MV-4-11 (cell line): ENCODE measurements around the gene GH1.
"Not testable (repeated sequence)": the region's sequence is repeated elsewhere in the genome, so short reads cannot be mapped to it uniquely, and the experiment has no call there.

Experiments used
- DNase-seq: peaks from one replicate; lab custom pipeline; 2025; lab: John Stamatoyannopoulos, UW

Gene GH1

DNA sequence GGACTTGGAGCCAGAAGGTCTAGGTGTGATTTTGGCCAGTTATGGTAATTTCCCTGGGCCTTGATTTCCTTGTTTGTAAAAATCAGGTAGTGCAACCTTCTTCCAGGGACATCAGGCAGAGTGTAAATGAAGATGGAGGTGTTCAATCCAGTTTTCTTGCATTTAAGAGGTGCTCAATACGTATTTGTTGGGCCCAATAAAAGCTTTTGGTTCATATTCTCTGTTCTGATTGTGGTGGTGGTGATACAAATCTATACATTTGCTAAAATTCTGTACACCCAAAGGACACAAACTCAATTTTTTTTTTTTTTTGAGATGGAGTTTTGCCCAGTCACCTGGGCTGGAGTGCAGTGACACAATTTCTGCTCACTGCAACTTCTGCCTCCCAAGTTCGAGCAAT lies 7.5 kb upstream of the GH1 start:
- DNase-seq = no peak

DNA sequence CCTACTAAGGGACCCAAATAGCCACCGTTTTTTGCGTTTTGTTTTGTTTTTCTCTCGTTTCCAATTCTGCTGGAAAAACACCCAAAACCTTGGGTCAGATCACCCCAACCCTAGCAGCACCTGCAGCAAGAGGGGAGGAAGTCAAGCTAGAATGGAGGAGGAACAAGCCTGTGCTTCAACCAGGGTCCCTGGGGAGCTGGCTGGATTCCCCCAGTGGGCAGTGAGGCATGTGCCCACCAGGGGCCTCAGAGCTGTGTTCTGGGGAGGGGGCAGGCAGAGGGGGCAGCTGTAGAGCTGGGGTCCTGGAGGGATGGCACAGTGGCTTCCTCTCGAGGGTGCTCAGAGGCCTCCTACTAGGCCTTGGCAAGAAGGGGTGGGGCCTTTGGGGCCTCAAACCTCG lies 7.0 kb upstream of the GH1 start:
- no peak for DNase-seq

DNA sequence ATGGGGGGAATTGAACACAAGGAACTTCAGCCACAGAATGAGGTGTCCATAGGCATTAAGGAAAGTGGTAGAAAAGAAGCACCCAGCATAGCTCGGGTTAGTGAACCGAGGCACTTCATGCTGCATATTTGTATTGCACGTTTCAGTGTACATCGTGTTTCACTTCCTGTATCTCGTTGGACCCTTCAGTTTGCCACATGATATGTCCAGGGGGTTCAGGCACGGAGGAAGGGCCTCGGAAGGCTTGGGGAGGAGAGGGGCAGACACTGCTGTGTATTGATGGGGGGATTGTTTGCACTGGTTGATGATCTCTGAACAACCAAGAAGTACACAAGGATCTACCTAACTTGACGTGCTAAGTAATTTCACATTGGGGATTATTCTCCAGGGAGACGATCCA lies 3.8 kb upstream of the GH1 start:
- peak; percentile 60 for DNase-seq

DNA sequence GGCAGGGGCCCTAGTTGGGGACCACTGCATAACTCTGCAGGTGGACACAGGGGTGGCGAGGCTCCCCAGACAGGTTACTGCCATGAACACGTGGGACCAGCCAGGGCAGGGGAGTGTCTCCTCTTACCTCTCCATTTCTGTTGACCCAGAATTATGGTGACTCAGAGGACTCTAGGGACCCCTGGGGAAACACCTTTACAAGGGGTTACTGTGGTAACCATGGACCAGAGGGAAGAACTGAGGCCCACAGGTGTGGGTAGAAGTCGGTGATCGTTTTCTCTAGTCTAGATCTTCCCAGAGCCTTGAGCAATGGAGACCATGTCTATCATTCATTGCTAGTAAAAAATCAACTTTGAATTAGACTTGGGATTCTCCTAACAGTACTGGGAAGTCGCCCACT lies 2.1 kb upstream of the GH1 start:
- DNase-seq = not testable (repeated sequence)

DNA sequence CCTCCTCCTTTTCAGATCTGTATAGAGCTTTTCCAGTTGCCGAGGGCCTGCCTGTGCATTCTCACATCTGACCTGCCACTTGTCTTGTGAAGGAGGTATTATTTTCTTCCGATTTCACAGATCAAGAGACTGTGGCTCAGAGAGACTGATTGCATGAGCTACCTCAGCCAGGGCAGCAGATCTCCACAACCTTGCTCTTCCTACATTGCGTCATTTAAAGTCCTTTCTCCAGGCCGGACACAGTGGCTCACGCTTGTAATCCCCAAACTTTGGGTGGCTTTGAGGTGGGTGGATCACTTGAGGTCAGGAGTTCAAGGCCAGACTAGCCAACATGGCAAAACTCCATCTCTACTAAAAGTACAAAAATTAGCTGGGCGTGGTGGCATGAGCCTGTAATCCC lies 1.4 kb upstream of the GH1 start:
- DNase-seq = peak; percentile 16

DNA sequence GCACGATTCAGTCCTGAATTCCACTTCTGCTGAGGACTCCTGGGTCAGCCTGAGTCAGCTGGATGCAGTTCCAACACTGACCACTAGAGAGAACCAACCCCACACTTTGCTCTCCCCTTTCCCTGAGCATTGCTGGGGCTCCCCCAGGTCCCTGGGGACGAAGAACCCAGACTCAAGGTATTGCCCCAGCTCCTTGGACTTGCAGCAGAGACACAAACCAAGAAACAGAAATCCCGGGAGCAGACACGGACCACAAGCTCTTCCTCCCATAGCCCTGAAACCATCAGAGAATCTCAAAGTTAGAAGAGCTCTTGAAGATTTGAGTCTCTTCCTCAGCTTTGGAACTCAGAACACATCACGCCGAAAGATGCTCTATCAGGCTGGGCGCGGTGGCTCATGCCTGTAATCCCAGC lies 678 bp upstream of the GH1 start:
- DNase-seq = peak; percentile 68

DNA sequence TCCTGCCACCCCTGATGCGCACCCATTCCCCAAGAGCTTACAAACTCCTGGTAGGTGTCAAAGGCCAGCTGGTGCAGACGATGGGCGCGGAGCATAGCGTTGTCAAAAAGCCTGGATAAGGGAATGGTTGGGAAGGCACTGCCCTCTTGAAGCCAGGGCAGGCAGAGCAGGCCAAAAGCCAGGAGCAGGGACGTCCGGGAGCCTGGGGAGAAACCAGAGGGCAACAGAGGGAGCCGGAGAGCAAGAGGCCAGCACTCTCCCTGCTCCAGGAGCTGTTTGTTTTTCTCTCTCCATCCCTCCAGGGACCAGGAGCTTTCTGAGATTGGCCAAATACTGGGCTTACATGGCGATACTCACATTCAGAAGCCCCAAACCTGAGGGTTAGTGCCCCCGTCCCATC lies 334 bp downstream of the GH1 start:
- DNase-seq = no peak

DNA sequence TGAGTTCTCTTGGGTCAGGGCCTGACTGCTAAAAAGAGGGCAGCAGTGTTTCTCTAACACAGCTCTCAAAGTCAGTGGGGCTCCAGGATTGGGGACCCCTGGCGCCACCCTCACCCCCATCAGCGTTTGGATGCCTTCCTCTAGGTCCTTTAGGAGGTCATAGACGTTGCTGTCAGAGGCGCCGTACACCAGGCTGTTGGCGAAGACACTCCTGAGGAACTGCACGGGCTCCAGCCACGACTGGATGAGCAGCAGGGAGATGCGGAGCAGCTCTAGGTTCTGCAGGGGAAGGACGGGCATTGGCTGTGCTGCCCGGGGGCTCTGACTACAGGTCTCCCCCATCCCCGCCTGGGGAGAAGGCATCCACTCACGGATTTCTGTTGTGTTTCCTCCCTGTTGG lies 993 bp downstream of the GH1 start:
- DNase-seq = no peak

DNA sequence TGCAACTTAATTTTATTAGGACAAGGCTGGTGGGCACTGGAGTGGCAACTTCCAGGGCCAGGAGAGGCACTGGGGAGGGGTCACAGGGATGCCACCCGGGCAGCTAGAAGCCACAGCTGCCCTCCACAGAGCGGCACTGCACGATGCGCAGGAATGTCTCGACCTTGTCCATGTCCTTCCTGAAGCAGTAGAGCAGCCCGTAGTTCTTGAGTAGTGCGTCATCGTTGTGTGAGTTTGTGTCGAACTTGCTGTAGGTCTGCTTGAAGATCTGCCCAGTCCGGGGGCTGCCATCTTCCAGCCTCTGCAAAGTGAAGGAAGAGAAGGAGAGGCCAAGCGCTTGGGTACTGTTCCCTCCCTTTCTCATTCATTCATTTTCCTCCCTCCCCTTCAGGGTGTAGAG lies 1.4 kb downstream of the GH1 start:
- DNase-seq = not testable (repeated sequence)

DNA sequence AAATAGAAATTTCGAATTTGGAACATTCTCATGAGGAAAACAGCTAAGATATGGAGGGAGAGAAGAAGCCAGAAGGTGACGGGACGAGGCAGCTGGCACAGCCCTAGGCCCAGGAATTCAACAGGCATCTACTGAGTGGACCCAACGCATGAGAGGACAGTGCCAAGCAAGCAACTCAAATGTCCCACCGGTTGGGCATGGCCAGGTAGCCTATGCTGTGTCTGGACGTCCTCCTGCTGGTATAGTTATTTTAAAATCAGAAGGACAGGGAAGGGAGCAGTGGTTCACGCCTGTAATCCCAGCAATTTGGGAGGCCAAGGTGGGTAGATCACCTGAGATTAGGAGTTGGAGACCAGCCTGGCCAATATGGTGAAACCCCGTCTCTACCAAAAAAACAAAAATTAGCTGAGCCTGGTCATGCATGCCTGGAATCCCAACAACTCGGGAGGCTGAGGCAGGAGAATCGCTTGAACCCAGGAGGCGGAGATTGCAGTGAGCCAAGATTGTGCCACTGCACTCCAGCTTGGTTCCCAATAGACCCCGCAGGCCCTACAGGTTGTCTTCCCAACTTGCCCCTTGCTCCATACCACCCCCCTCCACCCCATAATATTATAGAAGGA lies 2.0 kb downstream of the GH1 start:
- no peak for DNase-seq

DNA sequence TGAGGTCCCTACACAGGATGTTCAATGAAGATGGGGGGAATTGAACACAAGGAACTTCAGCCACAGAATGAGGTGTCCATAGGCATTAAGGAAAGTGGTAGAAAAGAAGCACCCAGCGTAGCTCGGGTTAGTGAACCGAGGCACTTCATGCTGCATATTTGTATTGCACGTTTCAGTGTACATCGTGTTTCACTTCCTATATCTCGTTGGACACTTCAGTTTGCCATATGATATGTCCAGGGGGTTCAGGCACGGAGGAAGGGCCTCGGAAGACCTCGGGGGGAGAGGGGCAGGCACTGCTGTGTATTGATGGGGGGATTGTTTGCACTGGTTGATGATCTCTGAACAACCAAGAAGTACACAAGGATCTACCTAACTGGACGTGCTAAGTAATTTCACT lies 2.9 kb downstream of the GH1 start:
- peak; percentile 50 for DNase-seq

DNA sequence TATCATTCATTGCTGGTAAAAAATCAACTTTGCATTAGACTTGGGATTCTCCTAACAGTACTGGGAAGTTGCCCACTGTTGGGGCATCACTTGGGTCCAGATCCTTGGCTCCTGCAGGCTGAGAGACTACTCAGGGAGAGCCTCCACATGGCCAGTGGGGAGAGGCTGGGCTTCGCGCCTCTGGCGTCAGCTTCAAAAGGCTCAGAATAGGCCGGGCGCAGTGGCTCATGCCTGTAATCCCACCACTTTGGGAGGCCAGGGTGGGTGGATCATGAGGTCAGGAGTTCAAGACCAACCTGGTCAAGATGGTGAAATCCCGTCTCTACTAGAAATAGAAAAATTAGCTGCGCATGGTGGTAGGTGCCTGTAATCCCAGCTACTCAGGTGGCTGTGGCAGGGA lies 4.2 kb downstream of the GH1 start:
- DNase-seq = no peak

DNA sequence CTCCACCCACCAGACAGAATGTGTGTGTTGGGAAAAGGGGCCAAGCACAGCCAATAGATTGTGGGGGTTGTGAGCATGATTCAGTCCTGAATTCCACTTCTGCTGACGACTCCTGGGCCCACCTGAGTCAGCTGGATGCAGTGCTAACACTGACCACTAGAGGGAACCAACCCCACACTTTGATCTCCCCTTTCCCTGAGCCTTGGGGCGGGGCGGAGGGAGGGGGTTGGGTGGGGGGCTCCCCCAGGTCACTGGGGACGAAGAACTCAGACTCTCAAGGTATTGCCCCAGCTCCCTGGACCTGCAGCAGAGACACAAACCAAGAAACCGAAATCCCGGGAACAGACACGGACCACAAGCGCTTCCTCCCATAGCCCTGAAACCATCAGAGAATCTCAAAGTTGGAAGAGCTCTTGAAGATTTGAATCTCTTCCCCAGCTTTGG lies 7.0 kb downstream of the GH1 start:
- DNase-seq = peak; percentile 0

DNA sequence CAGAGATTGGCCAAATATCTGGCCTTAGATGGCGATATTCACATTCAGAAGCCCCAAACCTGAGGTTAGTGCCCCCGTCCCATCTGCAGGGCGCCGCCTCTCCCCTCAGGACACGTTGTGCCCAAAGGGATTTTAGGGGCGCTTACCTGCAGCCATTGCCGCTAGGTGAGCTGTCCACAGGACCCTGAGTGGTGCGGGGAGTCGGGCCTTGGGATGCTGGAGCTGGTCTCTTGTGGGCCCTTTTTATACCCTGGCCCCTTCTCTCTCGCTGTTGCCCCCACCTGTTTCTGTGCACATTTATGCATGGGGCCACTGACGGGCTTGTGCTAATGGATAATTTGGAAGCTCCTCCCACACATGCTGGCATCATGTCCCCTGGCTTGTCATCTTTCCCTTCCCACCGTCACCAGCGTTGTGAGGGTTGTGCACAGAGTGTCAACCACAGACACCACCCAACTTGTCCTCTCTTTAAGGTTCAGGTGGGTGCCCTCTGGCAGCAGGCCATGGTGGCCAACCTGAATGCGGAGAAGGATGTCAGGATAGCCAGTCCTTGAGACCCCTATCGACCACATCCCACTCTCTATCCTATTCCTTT lies 7.5 kb downstream of the GH1 start, which contains the start of gene CSHL1:
TSS of gene CSHL1 (minus strand) at position 218 of the 595 bp plus-strand sequence. CDS start at position 156, 62 bp downstream.
- no peak for DNase-seq

DNA sequence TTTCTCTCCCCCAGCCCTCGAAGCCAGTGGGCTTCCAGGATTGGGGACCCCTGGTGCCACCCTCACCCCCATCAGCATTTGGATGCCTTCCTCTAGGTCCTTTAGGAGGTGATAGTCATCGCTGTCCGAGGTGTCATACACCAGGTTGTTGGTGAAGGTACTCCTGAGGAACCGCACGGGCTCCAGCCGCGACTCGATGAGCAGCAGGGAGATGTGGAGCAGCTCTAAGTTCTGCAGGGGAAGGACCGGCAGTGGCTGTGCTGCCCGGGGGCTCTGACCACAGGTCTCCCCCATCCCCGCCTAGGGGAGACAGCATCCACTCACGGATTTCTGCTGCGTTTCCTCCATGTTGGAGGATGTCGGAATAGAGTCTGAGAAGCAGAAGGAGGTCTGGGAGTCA lies 8.5 kb downstream of the GH1 start:
- DNase-seq = no peak

DNA sequence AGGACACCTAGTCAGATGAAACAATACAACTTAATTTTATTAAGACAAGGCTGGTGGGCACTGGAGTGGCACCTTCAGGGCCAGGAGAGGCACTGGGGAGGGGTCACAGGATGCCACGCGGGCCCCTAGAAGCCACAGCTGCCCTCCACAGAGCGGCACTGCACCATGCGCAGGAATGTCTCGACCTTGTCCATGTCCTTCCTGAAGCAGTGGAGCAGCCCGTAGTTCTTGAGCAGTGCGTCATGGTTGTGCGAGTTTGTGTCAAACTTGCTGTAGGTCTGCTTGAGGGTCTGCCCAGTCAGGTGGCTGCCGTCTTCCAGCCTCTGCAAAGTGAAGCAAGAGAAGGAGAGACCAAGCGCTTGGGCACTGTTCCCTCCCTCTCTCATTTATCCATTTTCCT lies 9.1 kb downstream of the GH1 start:
- DNase-seq = not testable (repeated sequence)

DNA sequence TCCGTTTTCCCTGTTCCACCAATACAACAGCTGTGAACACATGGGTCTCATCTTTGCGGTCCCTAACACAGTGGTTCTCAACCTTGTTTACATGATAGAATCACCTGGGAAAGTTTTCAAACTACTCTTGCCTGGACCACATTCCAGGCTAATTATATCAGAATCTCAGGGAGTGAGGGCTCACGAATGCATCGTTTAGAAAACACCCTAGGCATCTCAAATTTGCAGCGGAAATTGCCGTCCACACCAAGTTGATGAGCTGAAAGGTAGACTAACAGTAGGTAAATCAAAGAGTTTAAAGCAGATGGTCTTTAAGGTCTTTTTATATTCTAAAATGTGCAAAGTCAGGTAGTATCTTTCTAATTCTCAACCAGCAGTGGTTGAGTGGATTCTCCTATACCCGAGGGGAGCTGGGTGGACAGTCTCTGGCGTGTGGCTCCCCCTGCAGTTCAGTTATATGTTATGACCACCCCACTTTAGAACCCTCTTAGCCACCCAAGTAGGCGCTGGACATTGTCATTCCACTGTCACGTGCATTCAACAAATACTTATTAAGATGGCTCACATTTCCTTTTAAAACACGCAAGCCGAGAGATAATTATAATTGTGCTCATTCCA lies 11.4 kb downstream of the GH1 start:
- DNase-seq = peak; percentile 0

DNA sequence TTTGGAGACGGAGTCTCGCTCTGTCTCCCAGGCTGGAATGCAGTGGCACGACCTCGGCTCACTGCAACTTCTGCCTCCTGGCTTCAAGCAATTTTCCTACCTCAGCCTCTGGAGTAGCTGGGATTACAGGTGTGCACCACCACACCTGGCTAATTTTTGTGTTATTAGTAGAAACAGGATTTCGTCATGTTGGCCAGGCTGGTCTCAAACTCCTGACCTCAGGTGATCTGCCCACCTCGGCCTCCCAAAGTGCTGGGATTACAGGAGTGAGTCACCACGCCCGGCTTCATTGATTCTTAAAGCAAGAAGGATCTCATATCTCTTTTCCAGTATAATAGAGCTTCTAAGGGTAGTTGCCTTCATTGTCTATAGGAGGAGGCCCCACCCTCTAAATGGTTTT lies 13.8 kb downstream of the GH1 start:
- not testable (repeated sequence) for DNase-seq

DNA sequence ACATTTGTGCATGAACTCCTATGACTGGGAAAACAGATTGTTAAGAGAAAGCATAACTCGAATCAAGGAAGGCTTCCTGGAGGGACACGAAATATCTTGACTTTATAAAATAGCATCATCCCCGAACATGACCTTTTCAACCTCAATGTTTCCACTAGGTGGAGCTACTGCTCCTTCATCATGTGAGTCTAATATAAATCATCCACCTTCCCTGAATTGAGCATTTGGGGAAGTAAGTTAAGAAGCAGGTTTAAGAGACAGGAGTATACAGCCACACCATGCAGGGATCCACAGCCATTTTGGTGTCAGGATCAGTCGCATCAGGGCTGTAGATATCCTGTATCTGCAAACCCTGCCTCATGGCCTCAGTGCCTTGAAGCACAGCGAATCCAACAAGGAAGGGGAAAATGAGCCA lies 14.8 kb downstream of the GH1 start:
- DNase-seq = peak; percentile 14

DNA sequence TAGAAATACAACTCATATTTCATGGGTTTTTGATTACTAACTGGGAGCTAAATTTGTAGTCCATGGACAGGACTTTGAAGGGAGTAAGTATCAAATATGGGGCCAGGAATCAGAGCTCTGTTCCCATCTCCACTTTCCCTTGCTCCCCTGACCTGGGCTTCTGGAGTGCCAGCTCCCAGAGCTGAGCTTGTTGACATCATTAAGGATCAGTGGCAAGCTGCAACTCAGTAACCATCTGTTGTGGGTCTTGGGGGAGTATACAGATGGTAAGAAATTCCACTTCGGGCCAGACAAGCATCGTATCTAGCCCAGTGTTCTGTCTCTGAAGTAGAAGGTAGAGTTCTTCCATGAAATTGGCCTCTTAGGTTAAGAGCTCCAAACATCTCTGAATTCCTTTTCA lies 16.7 kb downstream of the GH1 start:
- not testable (repeated sequence) for DNase-seq

DNA sequence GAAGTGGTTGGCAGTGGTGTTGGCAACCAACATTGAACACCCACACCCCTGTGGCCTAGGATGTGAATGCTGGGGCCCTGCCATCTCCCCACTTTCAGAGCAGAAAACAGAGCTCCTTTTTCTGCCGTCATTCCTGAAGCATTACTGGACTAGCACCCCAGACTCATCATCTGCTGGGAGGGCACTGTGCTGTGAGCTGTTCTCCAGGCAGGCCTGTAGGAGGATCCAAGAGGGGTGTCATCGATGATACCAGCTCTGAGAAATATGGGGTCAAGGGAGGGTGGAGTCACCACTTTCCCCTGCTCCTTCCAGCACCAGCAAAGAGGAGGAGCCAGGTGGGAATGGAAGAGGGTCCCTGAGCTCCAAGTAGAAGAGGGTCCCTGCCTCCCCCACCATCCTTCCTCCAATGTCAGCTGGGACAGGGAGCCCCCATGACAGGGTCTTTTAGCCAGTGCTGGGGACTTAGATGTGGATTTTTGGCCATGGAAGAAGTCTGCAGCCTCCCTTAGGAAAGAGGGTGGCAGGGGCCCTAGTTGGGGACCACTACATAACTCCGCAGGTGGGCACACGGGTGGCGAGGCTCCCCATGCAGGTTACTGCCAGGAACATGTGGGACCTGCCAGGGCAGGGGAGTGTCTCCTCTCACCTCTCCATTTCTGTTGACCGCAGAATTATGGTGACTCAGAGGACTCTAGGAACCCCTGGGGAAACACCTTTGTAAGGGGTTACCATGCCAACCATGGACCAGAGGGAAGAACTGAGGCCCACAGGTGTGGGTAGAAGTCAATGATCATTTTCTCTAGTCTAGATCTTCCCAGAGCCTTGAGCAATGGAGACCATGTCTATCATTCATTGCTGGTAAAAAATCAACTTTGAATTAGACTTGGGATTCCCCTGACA lies 19.5 kb downstream of the GH1 start:
- DNase-seq = not testable (repeated sequence)

DNA sequence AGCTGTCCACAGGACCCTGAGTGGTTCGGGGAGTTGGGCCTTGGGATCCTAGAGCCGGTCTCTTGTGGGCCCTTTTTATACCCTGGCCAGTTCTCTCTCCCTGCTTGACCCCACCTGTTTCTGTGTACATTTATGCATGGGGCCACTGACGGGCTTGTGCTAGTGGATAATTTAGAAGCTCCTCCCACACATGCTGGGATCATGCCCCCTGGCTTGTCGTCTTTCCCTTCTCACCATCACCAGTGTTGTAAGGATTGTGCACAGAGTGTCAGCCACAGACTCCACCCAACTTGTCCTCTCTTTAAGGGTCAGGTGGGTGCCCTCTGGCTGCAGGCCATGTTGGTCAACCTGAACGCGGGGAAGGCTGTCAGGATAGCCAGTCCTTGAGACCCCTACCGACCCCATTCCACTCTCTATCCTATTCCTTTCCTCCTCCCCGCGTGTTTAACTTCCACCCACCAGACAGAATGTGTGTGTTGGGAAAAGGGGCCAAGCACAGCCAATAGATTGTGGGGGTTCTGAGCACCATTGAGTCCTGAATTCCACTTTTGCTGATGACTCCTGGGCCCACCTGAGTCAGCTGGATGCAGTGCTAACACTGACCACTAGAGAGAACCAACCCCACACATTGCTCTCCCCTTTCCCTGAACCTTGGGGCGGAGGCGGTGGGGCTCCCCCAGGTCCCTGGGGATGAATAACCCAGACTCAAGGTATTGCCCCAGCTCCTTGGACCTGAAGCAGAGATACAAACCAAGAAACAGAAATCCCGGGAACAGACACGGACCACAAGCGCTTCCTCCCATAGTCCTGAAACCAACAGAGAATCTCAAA lies 21.9 kb downstream of the GH1 start, which contains the start of gene CSH1:
TSS of gene CSH1 (minus strand) at position 51 of the 831 bp plus-strand sequence. CDS start 63 bp downstream, outside the sequence.
- not testable (repeated sequence) for DNase-seq
